Coronary artery (tissue), 2 donors: ENCODE measurements around the gene MGST2.

ENCODE experiments used
- DNase-seq: peaks from one replicate; pipeline ENCODE4 v3.0.0-alpha.2; 2017; ENCODE audit warnings: low spot score
- H3K27ac ChIP-seq, 2 donors: fragments of 200-600 bp; sonication (generic); one replicate each; pipeline ENCODE4 v1.5.1; 2016 to 2019
- H3K4me3 ChIP-seq: fragments of 200-600 bp; sonication (generic); 2 replicates; pipeline ENCODE4 v1.5.1; 2016; ENCODE audit warnings: mild to moderate bottlenecking, moderate library complexity
- TF ChIP-seq, protein P1 (sequence below): fragments of 200-600 bp; sonication (generic); IDR thresholded peaks from one replicate; pipeline ENCODE4 v1.5.1; 2019; ENCODE audit warnings: antibody characterized with exemption

MGST2 gene

DNA sequence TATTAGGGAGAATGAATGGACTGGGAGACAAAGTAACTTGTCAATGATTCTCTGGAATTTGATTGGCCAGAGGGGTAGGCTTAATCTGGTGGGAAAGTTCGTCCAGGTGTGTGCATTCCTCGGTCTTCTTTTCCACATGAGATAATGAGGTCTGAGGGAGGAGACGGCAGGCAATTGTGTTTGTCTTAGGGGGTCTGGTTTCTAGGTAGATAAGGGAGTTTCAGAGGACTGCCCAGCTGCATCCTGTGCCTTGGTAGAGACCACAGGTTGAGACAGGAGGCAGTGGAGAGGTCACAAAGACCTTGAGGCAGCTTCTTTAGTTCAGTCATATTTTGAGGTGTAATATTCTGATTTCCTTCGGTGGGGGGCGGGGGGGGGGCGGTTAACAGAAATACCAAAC, 4.3 kb downstream of the MGST2 start:
- DNase-seq, result no peak
- TF ChIP-seq, protein P1, sequence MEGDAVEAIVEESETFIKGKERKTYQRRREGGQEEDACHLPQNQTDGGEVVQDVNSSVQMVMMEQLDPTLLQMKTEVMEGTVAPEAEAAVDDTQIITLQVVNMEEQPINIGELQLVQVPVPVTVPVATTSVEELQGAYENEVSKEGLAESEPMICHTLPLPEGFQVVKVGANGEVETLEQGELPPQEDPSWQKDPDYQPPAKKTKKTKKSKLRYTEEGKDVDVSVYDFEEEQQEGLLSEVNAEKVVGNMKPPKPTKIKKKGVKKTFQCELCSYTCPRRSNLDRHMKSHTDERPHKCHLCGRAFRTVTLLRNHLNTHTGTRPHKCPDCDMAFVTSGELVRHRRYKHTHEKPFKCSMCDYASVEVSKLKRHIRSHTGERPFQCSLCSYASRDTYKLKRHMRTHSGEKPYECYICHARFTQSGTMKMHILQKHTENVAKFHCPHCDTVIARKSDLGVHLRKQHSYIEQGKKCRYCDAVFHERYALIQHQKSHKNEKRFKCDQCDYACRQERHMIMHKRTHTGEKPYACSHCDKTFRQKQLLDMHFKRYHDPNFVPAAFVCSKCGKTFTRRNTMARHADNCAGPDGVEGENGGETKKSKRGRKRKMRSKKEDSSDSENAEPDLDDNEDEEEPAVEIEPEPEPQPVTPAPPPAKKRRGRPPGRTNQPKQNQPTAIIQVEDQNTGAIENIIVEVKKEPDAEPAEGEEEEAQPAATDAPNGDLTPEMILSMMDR, result no peak
- no peak overlapping the region for H3K4me3 ChIP-seq
- no peak overlapping the region for H3K27ac ChIP-seq

DNA sequence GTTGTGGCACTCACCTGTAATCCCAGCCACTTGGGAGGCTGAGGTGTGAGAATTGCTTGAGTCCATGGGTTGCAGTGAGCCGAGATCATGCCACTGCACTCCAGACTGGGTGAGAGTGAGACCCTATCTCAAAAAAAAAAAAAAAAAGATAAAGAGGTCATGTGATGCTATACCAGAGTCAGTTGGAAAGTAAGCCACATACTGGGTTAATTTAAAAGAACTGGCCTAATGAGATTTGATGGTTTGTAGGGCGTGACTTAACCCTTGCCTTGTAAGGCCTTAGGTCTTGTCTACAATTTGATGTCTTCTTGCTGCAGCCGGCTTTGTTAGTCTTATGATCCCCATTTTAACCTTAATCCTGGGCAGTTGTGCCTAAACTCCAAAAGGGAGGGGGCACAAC, 5.2 kb downstream of the MGST2 start:
- H3K27ac ChIP-seq, result no peak overlapping the region
- H3K4me3 ChIP-seq, result no peak overlapping the region
- TF ChIP-seq, protein P1, result no peak
- no peak for DNase-seq

DNA sequence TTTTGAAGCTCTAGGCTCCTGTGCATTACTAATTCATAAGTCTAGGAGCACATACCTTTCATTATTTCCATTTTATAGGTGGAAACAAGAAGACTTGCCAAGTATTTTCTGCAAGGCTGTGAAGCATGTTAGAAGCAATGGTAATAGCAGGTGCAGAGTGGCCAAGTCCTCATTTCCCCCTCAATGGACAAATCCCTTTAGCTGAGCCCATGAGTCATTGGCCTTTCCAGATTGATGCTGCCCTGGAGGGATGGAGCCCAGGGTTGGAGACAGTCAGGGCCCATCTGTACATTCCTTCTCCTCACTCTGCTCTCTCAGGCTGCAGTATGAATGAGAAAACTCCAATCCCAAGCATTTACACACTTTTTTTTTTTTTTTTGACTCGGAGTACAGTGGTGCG, 6.6 kb downstream of the MGST2 start:
- TF ChIP-seq, protein P1, result no peak
- Histone ChIP-seq H3K4me3 (no peak overlapping the region), H3K27ac (no peak overlapping the region)
- DNase-seq, result no peak

DNA sequence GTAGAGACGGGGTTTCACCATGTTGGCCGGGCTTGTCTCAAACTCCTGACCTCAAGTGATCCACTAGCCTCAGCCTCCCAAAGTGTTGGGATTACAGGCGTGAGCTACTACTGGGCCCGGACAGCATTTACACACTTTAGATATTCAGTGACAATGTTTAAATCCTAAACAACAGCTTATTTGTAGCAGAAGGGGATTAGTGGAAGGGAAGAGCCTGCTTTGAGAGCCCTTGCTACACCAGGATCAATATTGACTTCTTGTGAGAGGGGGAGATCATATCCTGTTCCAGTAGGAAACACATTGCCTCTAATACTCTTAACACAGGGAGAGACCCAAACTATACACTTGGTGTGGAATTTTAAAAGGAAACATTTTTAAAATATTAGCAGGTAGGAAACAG, 7.1 kb downstream of the MGST2 start:
- TF ChIP-seq, protein P1, result no peak
- no peak for DNase-seq
- H3K27ac ChIP-seq, result no peak overlapping the region
- no peak overlapping the region for H3K4me3 ChIP-seq

DNA sequence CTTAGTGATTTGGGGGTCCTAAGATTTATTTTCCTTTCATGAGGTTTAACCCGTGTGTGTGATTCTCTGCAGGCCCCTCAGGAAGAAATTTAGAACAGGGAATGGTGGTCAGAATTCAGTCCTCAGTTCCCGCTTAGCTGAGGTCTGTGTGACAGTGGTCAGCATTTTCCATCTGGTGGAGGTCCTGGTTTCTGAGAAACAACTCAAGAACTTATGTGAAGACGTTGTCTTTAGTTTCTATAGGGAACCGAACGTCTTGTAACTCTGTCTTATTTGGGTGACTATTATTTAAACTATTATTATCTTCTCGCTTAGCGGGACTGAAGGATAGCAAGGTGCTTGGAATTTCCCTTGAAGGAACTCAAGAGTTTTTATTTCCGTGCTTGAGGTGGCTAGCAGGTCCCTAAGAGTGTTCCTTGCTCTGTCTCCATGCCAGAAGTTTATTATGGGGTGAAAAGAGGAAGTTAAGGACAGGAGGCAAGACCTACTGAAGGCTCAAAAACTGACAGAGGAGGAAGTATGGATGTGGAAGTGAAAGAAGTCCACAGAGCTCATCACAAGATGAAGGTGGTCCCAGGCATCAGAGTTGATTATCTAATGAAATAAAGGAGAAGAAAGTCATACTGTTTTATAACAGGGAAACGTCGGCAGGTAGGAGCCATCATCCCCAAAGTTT, 9.4 kb downstream of the MGST2 start:
- no peak overlapping the region for H3K4me3 ChIP-seq
- DNase-seq, result no peak
- TF ChIP-seq, protein P1, result no peak
- H3K27ac ChIP-seq, result no peak overlapping the region

DNA sequence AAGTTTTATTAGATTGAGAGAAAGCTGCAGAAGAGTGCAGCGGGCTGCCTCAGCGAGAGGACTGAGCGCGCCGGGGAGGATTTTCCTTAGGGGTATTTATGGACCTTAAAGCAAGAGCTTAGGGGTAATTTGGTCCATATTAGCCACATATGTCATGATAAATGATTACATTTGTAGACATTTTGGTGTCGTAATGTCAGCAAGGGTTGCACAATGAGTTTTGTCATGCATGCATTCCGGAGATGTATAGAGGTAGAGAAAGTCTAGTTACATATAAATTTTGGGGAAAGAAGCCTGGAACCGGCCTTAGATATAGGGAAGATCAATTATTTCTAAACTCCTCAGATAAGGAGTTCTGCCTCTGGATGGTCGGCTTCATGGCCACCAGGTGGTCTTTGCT, 10.0 kb downstream of the MGST2 start:
- no peak for DNase-seq
- Histone ChIP-seq H3K4me3 (no peak overlapping the region), H3K27ac (no peak overlapping the region)
- TF ChIP-seq, protein P1, result no peak

DNA sequence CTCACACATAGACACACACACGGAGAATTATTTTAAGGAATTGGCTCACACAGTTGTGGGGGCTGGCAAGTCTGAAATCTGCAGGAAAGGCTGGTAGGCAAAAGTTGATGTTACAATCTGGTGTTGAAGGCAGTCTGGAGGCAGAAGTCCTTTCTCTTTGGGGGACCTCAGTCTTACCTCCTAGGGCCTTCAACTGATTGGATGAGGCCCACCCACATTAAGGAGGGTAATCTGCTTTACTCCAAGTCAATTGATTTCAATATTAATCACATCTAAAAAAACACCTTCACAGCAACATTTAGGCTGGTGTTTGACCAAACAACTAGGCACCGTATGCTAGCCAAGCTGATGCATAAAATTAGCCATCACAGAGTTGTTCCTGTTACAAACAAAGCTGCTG, 10.7 kb downstream of the MGST2 start:
- TF ChIP-seq, protein P1, result no peak
- no peak for DNase-seq
- Histone ChIP-seq H3K4me3 (no peak overlapping the region), H3K27ac (no peak overlapping the region)
